ENCODE results near the gene SRD5A1. TPM values are rescaled to one million over a fixed set of nuclear protein-coding genes. Genes with fewer than 3 reads are reported as not detected.
A peak's percentile ranks its signal among the peaks of the same experiment; 100 is the strongest.

SRD5A1 gene
- total and polyA plus RNA-seq, 11 donors: 0.80 to 6.7 (median 3.8) TPM

DNA sequence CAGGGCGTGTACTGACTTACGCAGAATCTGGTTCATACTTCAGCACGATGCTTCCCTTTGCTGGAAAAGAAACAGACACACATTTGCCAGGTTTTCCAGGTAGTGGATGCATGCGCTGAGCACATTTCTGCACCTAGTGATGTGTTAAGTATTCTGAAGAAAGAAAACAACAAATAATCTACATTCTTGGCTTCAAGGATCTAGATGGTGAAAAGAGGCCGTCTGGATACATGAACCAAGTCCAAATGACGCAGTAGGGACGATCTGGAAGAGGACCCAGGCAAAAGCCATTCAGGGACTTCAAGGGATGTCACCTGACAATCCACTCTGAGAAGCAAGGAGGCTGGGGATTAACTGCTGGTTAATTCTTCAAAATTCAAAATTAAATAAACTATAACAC, 30.8 kb upstream of the SRD5A1 start:
- no peak for ATAC-seq
- Histone ChIP-seq H3K4me1 (peaks cover 0 to 10% (median 4%) of the 10 kb centered on the region in 12 donors), H3K27ac (no peak overlapping the region), H3K9me3 (no peaks in the 10 kb centered on the region), H3K27me3 (no peaks in the 10 kb centered on the region), H3K4me3 (no peak overlapping the region), H3K36me3 (peaks cover 0 to 100% (median 92%) of the 10 kb centered on the region in 9 donors)
- no peak for DNase-seq
- 78 to 94% (median 89%) methylated on average over 7 of the region's 7 CpGs for WGBS, 4 donors
- intact Hi-C loops (cut with DNase I): loop anchor here in 1 of 10 donors (10.0 kb wide), 1 partner anchor 228 kb away; the partner anchor contains the start of gene MED10
- TF ChIP-seq POLR2A (IDR thresholded peaks at IDR 0.05) (no peak), CTCF (IDR thresholded peaks at IDR 0.05) (no peak)

- Histone ChIP-seq H3K4me3 (no peak overlapping the region), H3K4me1 (peaks cover 0 to 4% (median 0%) of the 10 kb centered on the region in 12 donors), H3K27ac (no peak overlapping the region), H3K36me3 (peaks cover 0 to 100% (median 100%) of the 10 kb centered on the region in 9 donors), H3K9me3 (no peaks in the 10 kb centered on the region), H3K27me3 (no peaks in the 10 kb centered on the region)
- TF ChIP-seq CTCF (IDR thresholded peaks at IDR 0.05) (no peak), POLR2A (IDR thresholded peaks at IDR 0.05) (no peak)
- intact Hi-C loops (cut with DNase I): loop anchor here in 1 of 10 donors (10.0 kb wide), 1 partner anchor 229 kb away; the partner anchor contains the start of gene MED10
- 56 to 72% (median 62%) methylated on average over 5 of the region's 5 CpGs for WGBS, 4 donors
- DNase-seq (peak in 3 of 5 donors; percentile 33 to 66 (median 64)), ATAC-seq (peak in 3 of 4 donors; percentile 52 to 78 (median 57))
Observed at GRCh38 chr5:6603643-6604042, 29.6 kb upstream of the SRD5A1 start.

DNA sequence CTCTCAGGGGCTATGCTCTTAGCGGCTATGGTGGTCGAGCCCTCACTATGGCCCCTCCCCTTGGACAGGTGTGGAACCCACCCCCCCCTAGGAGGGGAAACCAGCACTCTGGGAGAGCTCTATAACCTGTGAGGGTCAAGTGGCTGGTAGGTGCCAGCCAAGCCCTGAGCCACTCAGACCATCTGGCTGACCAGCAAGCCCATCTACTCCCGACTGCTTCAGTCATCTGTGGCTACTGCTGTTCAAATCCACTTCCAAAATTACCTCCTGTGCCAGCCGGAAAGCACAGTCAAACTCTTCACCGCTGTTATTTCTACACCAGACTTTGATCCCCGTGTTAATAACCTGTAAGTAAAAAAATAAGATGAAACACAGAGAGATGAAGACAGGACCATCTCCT, 28.9 kb upstream of the SRD5A1 start:
- Histone ChIP-seq H3K36me3 (peaks cover 0 to 100% (median 100%) of the 10 kb centered on the region in 9 donors), H3K4me3 (no peak overlapping the region), H3K9me3 (no peaks in the 10 kb centered on the region), H3K4me1 (peaks cover 0 to 4% (median 0%) of the 10 kb centered on the region in 12 donors), H3K27me3 (no peaks in the 10 kb centered on the region), H3K27ac (no peak overlapping the region)
- ATAC-seq: no peak
- intact Hi-C loops (cut with DNase I): loop anchor here in 1 of 10 donors (10.0 kb wide), 1 partner anchor 230 kb away; the partner anchor contains the start of gene MED10
- WGBS, 4 donors: 86 to 97% (median 91%) methylated on average over 6 of the region's 6 CpGs
- DNase-seq: no peak
- no peak for TF ChIP-seq POLR2A (IDR thresholded peaks at IDR 0.05)
- no peak for TF ChIP-seq CTCF (IDR thresholded peaks at IDR 0.05)

DNA sequence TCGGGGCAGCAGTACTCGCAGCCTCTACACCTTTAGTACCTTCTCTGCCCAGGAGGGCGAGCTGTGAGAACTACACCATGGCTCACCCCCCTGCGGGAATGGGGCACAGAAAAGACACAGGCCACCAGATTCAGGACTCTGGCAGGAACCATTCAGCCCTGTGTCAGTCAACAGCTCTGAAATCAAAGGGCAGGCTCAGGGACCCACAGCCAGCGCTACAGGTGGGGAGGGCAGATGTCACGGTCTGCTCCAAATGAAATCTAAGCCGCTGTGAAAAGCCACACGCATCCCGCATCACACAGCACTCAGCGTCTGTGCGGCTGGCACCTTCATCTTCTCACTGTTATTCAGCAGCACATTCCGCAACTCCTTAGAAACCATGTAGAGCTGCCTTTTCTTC, 28.3 kb upstream of the SRD5A1 start:
- Histone ChIP-seq H3K4me1 (peaks cover 0 to 4% (median 0%) of the 10 kb centered on the region in 12 donors), H3K4me3 (no peak overlapping the region), H3K36me3 (peaks cover 0 to 100% (median 100%) of the 10 kb centered on the region in 9 donors), H3K9me3 (no peaks in the 10 kb centered on the region), H3K27me3 (no peaks in the 10 kb centered on the region), H3K27ac (no peak overlapping the region)
- ATAC-seq: no peak
- intact Hi-C loops (cut with DNase I): loop anchor here in 1 of 10 donors (10.0 kb wide), 1 partner anchor 230 kb away; the partner anchor contains the start of gene MED10
- TF ChIP-seq CTCF (IDR thresholded peaks at IDR 0.05) (no peak), POLR2A (IDR thresholded peaks at IDR 0.05) (no peak)
- no peak for DNase-seq
- WGBS, 4 donors: 95 to 98% (median 96%) methylated on average over 10 to 12 of the region's 12 CpGs
